Measurements from ENCODE around the gene ITGA4.
"Not testable (repeated sequence)": the region's sequence is repeated elsewhere in the genome, so short reads cannot be mapped to it uniquely, and the experiment has no call there.

Gene ITGA4

DNA sequence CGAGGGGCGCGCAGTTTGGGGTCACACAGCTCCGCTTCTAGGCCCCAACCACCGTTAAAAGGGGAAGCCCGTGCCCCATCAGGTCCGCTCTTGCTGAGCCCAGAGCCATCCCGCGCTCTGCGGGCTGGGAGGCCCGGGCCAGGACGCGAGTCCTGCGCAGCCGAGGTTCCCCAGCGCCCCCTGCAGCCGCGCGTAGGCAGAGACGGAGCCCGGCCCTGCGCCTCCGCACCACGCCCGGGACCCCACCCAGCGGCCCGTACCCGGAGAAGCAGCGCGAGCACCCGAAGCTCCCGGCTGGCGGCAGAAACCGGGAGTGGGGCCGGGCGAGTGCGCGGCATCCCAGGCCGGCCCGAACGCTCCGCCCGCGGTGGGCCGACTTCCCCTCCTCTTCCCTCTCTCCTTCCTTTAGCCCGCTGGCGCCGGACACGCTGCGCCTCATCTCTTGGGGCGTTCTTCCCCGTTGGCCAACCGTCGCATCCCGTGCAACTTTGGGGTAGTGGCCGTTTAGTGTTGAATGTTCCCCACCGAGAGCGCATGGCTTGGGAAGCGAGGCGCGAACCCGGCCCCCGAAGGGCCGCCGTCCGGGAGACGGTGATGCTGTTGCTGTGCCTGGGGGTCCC, at the start of gene ITGA4:
Gene ITGA4, plus strand, starts transcription at position 266 of the 620 bp plus-strand sequence. Its CDS starts 269 bp downstream, at position 535.
- DNase-seq (ENCODE audit: low read depth in 3 of 3): peak; percentile 61 to 76 (median 70)

DNA sequence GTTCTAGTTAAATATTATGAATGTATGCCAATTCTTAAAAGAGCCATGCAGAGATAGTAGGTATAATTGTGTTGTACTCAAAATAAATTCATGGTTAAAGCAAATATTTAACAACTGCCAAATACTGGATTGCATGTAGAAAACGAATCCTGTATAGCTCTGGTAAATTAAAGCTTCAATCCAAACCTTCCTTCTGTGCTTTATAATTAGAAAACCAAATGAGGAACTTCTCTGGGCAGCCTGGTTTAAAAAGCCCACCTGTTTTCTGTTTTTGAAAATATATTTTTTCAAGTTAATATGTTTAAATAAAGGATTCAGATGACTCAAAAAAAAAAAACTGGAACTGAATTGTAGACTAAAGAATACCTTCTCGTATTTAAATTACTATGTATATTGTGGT, 48.3 kb upstream of the ITGA4 start:
- DNase-seq (ENCODE audit: low read depth in 3 of 3): no peak

DNA sequence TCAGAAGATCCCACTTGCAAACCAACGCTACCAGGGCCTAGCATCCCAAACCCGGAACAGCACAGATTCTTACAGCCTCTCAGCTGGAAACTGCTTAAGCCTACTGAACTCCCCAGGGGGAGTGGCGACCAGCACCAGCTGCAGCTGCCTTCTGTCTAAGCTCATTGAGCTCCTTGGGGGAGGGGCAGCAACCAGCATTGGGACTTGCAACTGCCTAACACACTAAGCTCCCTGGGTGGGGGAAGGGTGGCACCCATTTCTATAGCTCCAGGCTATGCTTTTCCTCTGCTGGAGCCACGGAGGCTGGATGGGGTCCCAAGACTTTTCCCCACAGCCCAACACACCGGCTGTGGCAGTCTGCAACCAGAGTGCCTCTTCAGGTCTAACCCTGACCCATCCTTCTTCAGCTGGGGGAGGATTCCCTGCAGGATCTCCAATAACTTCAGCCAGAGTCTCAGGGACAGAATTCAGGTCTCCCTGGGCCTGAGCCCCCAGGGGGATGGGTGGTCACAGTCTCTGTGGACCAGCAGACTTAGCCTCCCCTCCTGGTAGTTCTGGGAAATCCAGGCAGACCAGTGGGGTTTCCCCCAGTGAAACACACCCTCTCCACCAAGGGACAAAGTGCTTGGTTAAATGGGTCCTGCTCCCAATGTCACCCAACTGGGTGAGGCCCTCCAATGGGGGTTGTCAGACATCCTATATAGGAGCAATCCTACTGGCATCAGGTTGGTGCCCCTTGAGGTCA, 45.9 kb upstream of the ITGA4 start:
- no peak for DNase-seq (ENCODE audit: low read depth in 3 of 3)

DNA sequence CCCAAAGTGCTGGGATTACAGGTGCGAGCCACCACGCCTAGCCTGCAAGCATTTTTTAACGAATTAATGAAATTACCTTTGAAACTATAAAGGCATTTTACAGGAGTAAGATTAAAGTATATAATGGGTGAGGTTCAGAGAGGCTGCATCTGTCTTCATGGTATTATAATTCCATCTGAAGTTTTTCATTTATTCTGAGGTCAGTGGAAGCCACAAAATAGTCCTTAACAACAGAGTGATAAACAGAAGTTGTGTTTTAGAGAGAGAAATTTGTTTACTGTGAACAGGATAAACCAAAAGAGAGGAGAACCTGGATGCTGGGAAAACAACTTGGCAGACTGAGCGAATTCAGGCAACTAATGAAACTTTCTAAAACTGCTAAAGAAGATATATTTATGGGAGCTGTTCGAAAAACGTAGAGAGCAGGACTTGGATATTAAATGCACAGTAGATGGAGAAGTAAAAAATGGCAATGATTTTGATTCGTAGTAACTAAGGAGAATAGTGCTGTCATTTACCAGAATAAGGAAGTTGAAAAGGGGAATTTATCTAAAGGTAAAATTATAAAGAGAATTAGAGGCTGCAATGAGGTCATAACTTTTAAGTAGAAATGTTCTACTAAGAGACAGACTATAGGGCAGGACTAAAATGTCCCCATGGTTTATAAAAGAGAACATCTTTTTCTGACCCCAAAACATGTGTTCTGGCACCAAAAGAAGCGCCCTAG, 37.9 kb upstream of the ITGA4 start:
- no peak for DNase-seq (ENCODE audit: low read depth in 3 of 3)

DNA sequence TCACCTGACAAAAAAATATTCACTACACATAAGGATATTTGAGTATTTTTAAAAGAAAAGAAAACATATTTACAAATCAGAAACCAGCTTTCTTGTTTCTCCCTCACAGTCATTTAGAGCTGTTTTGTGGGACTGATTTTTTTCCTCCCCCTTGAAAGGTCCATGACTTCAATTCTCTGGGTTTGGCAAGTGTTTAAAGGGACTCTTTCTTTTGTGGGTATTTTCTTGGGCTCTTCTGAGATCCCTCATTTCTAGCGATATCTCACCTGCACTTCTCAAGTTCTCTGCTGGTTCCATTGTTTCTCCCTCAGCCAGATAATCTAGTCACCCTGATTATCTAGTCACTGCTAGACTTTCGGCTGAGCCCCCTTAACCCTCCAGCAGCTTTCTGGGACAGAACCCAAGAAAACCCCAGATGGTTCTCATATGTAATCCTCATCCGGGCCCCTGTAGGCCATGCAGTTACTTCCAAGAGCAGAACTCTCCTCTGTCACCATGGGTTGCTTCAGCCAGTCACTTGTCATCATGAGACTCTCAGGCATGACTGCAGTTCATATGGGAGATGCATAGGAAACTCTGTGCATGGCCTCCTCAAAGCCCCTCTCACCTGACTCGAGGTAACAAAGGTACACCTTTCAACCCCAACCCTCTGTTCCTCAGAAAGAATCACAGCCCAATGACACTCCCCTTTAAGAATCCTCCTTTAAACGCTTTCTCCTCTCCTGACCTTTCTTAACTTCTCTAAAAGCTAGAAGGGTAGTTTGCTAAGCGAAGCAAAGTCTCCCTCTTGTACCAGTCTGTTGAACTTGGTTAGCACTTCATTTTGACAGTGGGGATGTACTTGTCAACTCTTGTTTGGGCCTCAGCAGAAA, 36.7 kb upstream of the ITGA4 start:
- DNase-seq (ENCODE audit: low read depth in 3 of 3): no peak

DNA sequence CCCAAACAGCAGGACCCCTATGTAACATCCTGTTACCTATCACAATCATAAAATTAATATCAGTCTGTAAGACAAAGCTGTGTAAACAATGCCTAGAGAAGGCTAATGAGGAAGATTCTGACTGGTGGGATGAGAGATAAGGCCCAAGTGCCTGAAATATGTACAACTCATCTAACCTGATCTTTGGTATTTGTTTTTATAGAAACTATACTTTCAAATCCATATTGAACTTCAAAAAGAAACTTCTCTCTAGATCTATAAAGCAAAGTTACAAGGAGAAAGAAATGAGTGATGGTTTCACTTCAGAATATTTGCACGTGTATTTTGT, 36.1 kb upstream of the ITGA4 start:
- no peak for DNase-seq (ENCODE audit: low read depth in 3 of 3)

DNA sequence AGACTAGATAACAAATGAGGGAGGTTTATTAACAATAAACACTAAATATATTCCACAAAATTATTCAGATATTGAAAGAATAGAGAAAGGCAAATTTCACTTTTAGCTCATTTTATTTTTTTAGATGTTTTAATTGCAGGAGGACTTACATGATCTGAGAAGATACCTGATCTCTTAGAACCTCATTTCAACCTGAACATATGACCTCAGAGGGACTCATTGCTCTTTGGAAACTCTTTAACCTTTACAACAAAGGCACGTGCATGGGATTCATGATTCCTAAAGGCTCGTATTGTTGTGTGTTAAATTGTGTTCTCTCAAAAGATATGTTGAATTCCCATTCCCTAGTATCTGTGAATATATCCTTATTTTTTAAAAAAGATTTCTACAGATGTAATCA, 35.7 kb upstream of the ITGA4 start:
- DNase-seq (ENCODE audit: low read depth in 3 of 3): no peak

DNA sequence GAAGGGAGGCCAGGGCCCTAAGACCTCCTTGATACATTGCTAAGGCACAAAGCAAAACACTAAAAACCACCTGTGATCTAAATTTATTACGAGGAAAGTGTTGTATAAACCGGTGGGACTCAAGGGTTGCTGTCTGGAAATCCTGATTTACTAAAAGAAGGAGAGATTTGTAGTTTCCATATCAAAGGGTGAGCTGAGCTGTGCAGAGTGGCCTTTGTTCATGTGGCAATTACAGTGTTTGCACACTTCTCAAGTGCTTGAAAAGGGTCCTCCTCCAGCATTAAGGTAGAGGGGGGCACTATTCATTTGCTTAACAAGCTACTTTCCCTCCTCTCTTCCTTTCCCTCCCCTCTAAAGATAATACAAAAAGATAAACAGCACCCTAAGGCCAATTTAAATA, 30.5 kb upstream of the ITGA4 start:
- DNase-seq (ENCODE audit: low read depth in 3 of 3): no peak

DNA sequence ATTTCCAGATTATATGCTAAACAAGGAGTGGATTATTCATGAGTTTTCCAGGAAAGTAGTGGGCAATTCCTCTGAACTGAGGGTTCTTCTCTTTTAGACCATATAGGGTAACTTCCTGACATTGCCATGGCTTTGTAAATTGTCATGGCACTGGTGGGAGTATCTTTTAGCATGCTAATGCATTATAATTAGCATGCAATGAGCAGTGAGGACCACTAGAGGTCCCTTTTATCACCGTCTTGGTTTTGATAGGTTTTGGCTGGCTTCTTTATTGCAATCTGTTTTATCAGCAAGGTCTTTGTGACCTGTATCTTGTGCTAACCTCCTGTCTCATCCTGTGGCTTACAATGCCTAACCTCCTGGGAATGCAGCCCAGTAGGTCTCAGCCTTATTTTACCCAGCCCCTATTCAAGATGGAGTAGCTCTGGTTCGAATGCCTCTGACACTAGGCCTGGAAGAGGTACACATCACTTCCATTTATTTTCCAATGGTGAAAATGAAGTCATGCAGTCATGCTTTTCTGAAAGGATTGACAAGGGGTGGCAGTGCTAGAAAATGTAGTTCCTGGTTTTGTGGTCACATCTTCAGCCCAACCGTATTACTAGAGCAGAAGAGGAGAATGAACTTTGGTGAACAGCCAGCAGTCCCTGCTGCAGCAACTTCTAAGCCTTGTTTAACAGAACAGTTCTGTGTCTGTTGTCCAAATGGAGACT, 26.6 kb upstream of the ITGA4 start:
- DNase-seq (ENCODE audit: low read depth in 3 of 3): no peak

DNA sequence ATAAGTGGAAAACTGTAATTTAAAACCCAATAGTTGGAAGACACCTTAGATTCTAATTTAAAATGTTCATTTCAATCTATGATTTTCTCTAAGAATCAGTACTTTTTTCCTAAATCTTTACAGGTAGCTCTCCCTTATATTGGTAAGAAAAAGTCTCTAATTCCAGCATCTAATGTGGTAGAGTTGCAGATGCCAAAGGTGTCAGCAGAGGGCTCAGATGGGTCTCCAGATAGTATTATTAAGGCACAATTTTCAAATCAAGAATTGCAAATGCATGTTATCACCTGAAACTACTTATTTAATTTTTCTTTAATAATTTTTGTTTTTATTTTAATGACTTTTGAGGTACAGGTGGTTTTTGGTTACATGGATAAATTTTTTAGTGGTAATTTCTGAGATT, 25.5 kb upstream of the ITGA4 start:
- DNase-seq (ENCODE audit: low read depth in 3 of 3): no peak

DNA sequence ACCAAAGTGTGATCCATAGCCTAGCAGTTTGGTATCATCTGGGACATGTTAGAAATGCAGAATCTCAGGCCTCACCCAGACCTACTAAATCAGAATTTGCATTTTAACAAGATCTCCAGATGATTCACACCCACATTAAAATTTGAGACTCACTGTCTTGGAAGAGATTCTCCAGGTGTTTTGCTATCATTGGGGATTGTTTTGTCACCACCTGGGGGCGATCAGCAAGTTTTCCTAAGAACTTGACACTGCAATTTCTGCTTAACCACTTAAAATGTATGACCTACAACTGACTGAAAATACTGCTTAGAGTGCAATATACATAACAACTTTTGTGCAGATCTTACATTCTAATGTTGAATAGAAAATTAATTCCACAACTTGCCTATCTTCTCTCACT, 18.9 kb upstream of the ITGA4 start:
- DNase-seq (ENCODE audit: low read depth in 3 of 3): no peak

DNA sequence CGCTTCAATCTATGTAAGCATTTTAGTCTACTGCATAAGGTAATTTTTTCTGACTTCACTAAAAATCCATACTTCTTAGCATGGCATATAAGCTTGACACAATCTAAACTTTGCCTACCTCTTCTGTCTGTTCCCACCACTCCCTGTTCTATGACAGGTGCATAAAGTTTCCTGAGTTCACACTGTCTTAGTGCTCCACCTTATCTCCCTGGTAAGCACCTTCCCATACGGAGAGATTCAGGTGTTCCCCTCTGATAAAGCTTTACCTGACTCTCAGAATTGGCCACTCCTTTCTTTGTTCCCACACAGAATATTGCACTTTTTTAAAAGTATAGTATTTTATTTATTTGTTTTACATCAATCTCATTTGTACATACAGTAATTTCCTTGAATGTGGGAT, 16.8 kb upstream of the ITGA4 start:
- no peak for DNase-seq (ENCODE audit: low read depth in 3 of 3)

DNA sequence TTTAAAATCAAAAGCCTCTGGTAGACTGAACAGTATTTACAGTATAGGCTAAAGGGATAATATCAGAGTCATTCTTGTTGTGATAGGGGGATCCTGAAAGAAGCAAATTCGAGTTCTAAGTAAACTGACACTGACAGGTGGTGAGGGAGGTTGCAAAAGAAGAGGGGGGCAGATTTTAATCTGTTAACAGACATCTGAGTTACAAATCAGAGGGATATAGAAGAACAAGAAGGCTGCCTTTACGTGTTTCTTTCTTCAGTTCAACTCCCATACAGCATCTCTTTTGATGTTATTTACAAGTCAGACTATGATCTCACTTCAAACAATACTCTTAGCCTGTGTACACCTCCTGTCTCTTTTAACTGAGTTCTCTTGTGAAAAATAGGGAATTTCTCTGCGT, 16.3 kb upstream of the ITGA4 start:
- no peak for DNase-seq (ENCODE audit: low read depth in 3 of 3)

DNA sequence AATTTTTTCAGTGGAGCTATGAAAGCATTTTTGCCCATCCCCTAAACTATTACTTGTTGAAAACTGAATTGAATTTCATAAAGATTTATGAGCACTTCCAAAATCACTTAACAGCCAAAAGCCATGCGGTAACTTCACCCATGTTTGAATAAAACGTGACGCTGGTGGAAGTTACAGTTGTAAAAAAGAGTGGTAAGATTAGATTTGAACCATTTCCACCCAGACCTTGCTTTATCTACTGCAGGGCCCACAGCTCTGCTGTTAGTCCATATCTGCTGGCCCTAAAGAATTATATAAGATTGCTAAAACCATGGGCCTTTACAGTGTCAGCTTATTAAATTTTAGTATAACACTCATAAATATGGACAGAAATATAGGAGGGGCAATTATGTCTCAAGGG, 15.5 kb upstream of the ITGA4 start:
- no peak for DNase-seq (ENCODE audit: low read depth in 3 of 3)

DNA sequence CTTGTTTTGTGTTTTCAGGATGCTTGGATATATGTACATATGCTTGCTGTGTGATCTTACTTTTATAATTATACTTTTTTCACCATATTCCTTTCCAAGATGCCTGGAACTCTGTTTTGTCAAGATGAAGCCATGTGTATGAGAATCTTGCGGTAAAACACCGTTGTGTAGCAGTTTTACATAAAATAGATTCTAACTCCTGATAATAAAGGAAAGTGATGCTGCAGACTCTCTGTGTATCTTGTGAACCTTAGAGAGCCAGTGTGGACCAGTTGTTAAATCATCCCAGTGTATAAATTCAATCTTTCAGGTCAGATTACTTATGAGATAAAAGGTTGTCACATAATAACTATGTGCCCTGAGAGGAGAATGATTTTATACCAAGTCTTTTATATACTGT, 12.5 kb upstream of the ITGA4 start:
- DNase-seq (ENCODE audit: low read depth in 3 of 3): no peak

DNA sequence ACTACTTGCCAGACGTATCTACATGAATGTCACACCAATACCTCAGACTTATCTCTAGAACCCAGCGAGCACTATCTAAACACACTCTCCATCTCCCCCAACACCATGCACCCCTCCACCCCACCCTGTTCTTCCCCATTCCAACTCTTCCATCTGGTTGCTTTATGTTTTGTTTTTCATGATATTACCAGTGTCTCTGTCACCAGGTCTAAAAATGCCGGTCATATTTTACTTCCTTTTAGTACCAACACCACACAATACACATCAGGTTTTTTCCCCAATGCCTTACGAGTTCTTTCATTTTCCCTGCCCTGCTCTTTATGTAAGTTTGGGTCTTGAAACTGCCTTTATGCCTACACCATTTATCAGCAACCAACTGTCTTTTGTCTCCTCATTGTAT, 10.2 kb upstream of the ITGA4 start:
- DNase-seq (ENCODE audit: low read depth in 3 of 3): no peak

DNA sequence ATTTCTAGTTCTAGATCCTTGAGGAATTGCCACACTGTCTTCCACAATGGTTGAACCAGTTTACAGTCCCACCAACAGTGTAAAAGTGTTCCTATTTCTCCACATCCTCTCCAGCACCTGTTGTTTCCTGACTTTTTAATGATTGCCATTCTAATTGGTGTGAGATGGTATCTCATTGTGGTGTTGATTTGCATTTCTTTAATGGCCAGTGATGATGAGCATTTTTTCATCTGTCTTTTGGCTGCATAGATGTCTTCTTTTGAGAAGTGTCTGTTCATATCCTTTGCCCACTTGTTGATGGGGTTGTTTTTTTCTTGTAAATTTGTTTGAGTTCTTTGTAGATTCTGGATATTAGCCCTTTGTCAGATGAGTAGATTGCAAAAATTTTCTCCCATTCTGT, 7.9 kb upstream of the ITGA4 start:
- not testable (repeated sequence) for DNase-seq (ENCODE audit: low read depth in 3 of 3)

DNA sequence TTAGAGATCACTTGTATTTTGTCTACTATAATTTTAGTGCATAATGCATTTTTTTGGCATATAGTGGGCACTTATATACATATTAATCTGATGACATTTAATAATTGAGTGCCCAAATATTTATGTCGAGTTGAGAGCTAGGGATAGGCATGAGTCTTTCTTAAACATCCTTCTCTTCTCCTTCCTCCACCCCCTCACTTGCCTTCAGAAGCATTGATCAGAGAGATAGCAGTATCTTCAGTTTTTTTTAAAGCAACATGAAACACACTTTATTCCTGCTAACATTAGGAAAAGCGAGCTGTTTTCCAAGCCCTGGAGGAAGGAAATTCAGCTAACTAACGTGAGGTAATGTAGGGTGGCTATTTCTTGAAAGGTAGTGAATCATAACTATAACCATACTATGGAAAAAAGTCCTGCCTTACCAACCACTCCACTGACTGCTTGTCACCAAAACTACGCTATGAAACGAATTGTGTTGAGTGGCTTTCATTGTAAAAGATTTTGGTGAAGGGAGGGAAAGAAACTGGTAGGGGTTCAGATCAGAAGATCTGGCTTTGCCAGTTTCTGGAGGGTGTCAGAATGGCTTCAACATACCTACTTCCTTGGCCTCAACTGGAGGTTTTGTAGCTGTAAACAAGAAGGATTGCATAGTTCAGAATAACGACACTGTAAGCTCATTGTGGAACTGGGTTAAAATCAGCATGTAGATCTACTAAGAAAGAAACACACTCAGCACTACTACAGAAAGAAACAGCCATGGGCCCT, 2.3 kb upstream of the ITGA4 start:
- DNase-seq (ENCODE audit: low read depth in 3 of 3): no peak

DNA sequence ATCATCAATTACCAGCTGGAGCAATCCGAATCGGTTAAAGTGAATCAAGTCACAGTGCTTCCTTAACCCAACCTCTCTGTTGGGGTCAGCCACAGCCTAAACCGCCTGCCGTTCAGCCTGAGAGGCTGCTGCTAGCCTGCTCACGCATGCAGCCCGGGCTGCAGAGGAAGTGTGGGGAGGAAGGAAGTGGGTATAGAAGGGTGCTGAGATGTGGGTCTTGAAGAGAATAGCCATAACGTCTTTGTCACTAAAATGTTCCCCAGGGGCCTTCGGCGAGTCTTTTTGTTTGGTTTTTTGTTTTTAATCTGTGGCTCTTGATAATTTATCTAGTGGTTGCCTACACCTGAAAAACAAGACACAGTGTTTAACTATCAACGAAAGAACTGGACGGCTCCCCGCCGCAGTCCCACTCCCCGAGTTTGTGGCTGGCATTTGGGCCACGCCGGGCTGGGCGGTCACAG, 496 bp upstream of the ITGA4 start:
- DNase-seq (ENCODE audit: low read depth in 3 of 3): peak; percentile 15 to 45 (median 26)

DNA sequence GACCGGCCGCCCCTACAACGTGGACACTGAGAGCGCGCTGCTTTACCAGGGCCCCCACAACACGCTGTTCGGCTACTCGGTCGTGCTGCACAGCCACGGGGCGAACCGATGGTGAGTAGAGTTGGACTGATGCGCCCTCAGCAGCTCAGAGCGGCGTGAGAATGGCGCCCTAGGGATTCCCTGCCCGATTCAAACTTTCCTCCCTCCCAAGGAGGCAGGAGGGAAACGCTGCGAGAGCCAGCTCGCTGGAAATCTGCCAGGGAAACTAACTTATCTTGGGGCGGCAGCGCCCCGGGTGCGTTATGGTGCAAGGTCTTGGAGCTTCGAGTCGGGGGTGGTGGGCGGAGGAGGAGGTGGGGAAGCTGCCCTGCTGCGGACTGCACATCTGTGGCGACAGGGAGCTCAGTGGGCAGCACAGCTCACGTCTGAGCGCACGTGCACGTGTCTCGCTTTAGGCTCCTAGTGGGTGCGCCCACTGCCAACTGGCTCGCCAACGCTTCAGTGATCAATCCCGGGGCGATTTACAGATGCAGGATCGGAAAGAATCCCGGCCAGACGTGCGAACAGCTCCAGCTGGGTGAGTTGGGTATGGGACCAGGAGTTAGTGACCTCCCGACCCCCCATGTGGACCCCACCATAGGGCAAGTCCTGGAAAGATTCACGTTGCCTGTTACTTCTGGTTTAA, 697 bp downstream of the ITGA4 start:
- peak; percentile 24 to 30 (median 28) for DNase-seq (ENCODE audit: low read depth in 3 of 3)

All from stimulated activated CD4-positive, alpha-beta T cell treated with anti-CD3 and anti-CD28 coated beads, TNF-alpha, amount 100 ng/mL, for 4 hours (primary cell).